HAP-1 (cell line): ENCODE measurements around the gene CENPT.

Experiments used
- DNase-seq, 2 experiments: peaks; one replicate each; pipeline ENCODE4 v3.0.0-alpha.2; 2016 to 2020; ENCODE audit warnings: low spot score in 2 of 2
- H3K27me3 ChIP-seq: fragments of 250-450 bp; sonication (Bioruptor Pico); 2 replicates; pipeline ENCODE4 v1.5.1; 2020; ENCODE audit warnings: low read depth, mild to moderate bottlenecking, moderate library complexity
- H3K36me3 ChIP-seq: fragments of 250-450 bp; sonication (Bioruptor Pico); replicated peaks from 2 replicates; pipeline ENCODE4 v1.5.1; 2020; ENCODE audit warnings: mild to moderate bottlenecking
- H3K4me1 ChIP-seq: fragments of 250-450 bp; sonication (Bioruptor Pico); 2 replicates; pipeline ENCODE4 v1.5.1; 2020; ENCODE audit warnings: mild to moderate bottlenecking
- H3K4me3 ChIP-seq: fragments of 250-450 bp; sonication (Bioruptor Pico); 2 replicates; pipeline ENCODE4 v1.5.1; 2020; ENCODE audit warnings: mild to moderate bottlenecking, moderate library complexity
- H3K9me3 ChIP-seq: fragments of 250-450 bp; sonication (Bioruptor Pico); 2 replicates; pipeline ENCODE4 v1.5.1; 2020; ENCODE audit warnings: mild to moderate bottlenecking, moderate library complexity
- in situ Hi-C: fragments of 300-500 bp; cut with MboI; formaldehyde crosslinking; loops from 3 replicates; pipeline ENCODE4 v1.14.3; 2020; ENCODE audit warnings: low sequenced_read_pairs, inconsistent platforms, mixed read lengths

Gene CENPT

GRCh38 chr16:67833415-67834241 lies 13.9 kb downstream of the CENPT start:
- no peaks in the 10 kb centered on the region for H3K27me3 ChIP-seq
- H3K4me3 ChIP-seq, result peak overlapping the region; percentile 84
- in situ Hi-C loops, result no loop called here
- H3K4me1 ChIP-seq, result peaks cover 8% of the 10 kb centered on the region; the same call in 1 of the 2 replicates
- no peaks in the 10 kb centered on the region for H3K9me3 ChIP-seq
- peak; percentile 91 to 97 for DNase-seq
- H3K36me3 ChIP-seq, result peaks cover 37% of the 10 kb centered on the region

DNA sequence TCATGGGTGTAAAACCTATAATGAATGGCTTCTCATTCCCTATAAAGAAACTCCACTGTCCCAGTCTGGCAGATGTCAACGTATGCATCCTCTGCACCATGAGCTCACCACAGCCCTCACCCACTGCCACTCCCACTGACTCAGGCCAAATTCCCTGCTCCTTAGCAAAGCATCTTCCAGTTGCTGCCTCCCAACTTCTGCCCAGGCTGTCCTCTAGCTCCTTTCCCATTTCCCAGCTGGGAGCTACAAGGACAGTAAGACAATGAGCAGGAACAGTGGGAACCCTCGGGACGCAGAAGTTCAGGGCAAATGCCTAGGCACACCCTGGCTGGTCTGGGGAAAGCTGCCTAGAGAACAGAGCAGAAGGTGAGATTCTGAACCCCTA lies 14.5 kb downstream of the CENPT start:
- in situ Hi-C loops, result no loop called here
- H3K36me3 ChIP-seq, result peaks cover 42% of the 10 kb centered on the region
- peak in 1 of 2 experiments; percentile 32 for DNase-seq
- H3K4me3 ChIP-seq, result peak overlapping the region; percentile 84
- no peaks in the 10 kb centered on the region for H3K9me3 ChIP-seq
- no peaks in the 10 kb centered on the region for H3K27me3 ChIP-seq
- H3K4me1 ChIP-seq, result peaks cover 8% of the 10 kb centered on the region; the same call in 1 of the 2 replicates

DNA sequence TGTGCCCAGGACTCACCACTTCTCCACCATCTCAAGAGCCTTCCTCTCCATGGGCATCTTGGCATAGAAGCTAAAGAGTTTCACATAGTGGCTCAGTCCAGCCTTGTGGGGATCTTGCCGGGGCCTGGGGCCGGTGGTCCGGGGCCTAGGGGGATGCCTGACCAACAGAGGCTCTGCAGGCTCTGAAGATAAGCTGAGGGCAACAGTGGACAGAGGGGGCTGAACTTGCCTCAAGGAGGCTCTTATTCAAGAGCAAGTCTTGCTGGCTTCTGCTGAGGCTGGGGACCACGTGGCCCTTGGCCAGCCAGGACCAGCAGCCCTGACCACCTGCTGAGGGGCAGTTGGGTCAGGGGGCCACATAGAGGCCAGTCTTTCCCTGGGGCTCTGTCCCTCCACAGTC lies 18.8 kb downstream of the CENPT start:
- H3K36me3 ChIP-seq, result peaks cover 61% of the 10 kb centered on the region

DNA sequence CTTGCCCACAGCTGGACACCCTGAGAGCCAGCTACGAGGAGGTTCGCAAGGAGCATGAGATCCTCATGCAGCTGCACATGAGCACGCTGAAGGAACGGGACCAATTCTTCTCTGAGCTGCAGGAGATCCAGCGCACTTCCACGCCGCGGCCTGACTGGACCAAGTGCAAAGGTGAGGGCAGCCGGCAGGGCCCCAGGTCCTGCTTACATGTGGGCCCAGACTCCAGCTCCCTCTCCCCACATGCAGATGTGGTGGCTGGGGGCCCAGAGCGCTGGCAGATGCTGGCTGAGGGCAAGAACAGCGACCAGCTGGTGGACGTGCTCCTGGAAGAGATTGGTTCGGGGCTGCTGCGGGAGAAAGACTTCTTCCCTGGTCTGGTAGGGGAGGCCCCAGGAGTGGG lies 21.6 kb downstream of the CENPT start:
- Histone ChIP-seq H3K9me3 (no peaks in the 10 kb centered on the region), H3K4me1 (no peaks in the 10 kb centered on the region), H3K27me3 (no peaks in the 10 kb centered on the region), H3K4me3 (no peak overlapping the region), H3K36me3 (peaks cover 47% of the 10 kb centered on the region)
- DNase-seq, result no peak
- in situ Hi-C loops, result no loop called here

More for the DNA sequence above, 18.8 kb downstream of the CENPT start:
- Histone ChIP-seq H3K4me3 (no peak overlapping the region), H3K27me3 (no peaks in the 10 kb centered on the region), H3K9me3 (no peaks in the 10 kb centered on the region), H3K4me1 (peaks cover 5% of the 10 kb centered on the region; the same call in 1 of the 2 replicates)
- no peak for DNase-seq
- in situ Hi-C loops, result no loop called here

DNA sequence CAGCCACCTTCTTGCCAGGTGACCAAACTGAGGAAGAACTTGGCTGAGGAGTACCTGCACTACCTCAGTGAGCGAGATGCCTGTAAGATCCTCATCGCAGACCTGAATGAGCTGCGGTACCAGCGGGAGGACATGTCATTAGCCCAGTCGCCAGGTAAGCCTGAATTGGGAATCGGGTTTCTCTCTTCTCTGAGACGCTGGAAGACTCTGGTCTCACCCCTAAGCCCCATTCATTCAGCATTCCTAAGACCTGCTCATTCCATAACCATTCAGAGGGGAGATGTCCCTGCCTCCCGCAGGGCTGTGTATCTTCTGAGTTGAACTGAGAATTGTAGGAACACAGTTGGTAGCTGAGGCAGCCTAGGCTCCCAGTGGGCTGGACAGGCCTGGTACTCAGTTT lies 22.4 kb downstream of the CENPT start:
- no peaks in the 10 kb centered on the region for H3K4me1 ChIP-seq
- no peaks in the 10 kb centered on the region for H3K9me3 ChIP-seq
- peaks cover 39% of the 10 kb centered on the region for H3K36me3 ChIP-seq
- in situ Hi-C loops, result no loop called here
- DNase-seq, result no peak
- no peak overlapping the region for H3K4me3 ChIP-seq
- H3K27me3 ChIP-seq, result no peaks in the 10 kb centered on the region

- no peak for DNase-seq
- Histone ChIP-seq H3K9me3 (no peaks in the 10 kb centered on the region), H3K36me3 (peaks cover 15% of the 10 kb centered on the region; the same call in 1 of the 2 replicates), H3K4me1 (no peaks in the 10 kb centered on the region), H3K4me3 (no peak overlapping the region), H3K27me3 (no peaks in the 10 kb centered on the region)
- in situ Hi-C loops, result no loop called here
Observed at GRCh38 chr16:67822511-67822910, 25.0 kb downstream of the CENPT start.

DNA sequence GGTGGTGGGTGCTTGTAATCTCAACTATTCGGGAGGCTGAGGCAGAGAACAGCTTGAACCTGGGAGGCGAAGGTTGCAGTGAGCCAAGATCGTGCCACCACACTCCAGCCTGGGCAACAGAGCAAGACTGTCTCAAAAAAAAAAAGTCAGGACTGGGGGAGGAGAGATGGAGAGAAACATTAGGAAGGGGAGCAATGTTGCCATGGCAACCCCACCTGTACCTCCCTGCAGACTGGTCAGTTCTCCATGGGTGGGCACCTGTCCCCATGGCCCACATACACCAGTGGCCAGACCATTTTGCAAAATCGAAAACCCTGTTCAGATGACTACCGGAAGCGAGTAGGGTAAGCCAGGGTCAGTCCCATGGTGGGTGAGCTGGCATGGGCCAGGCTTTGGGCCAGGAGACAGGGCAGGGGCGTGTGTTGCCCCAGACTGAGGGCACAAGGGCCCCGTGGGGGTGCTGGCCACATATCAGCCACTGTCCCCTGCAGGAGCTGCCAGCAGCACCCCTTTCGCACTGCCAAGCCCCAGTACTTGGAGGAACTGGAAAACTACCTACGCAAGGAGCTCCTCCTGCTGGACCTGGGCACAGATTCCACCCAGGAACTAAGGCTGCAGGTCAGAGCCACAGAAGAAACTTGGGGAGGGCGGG lies 26.8 kb downstream of the CENPT start:
- no peaks in the 10 kb centered on the region for H3K9me3 ChIP-seq
- no peaks in the 10 kb centered on the region for H3K27me3 ChIP-seq
- no peaks in the 10 kb centered on the region for H3K4me1 ChIP-seq
- no peaks in the 10 kb centered on the region for H3K36me3 ChIP-seq
- no peak for DNase-seq
- in situ Hi-C loops, result no loop called here
- no peak overlapping the region for H3K4me3 ChIP-seq

GRCh38 chr16:67814567-67814966 lies 32.9 kb downstream of the CENPT start:
- Histone ChIP-seq H3K27me3 (no peaks in the 10 kb centered on the region), H3K36me3 (no peaks in the 10 kb centered on the region), H3K4me3 (no peak overlapping the region), H3K9me3 (no peaks in the 10 kb centered on the region), H3K4me1 (no peaks in the 10 kb centered on the region)
- no peak for DNase-seq
- in situ Hi-C loops, result no loop called here

DNA sequence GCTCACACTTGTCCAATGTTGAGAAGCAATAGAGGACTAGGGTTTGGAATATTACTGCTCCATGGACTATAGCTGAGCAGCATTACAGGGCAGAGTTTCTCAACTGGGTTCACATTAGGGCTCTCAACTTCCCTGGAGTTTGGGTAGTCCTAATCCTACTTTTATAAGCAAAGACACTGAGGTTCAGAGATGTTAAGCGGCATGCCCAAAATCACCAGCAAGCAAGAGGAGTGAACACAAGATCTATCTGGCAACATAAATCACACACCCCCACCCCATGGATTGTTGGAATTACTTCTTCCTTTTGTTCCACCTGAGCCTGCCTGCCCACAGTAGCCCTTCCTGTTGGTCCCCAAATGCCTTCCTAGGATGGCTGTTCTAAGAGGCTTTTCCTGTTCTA lies 35.6 kb downstream of the CENPT start:
- Histone ChIP-seq H3K4me1 (no peaks in the 10 kb centered on the region), H3K9me3 (no peaks in the 10 kb centered on the region), H3K4me3 (no peak overlapping the region), H3K27me3 (no peaks in the 10 kb centered on the region), H3K36me3 (no peaks in the 10 kb centered on the region)
- in situ Hi-C loops, result no loop called here
- no peak for DNase-seq

- H3K36me3 ChIP-seq, result peaks cover 6% of the 10 kb centered on the region; the same call in 1 of the 2 replicates
- peaks cover 8% of the 10 kb centered on the region for H3K4me1 ChIP-seq
- in situ Hi-C loops, result no loop called here
- H3K4me3 ChIP-seq, result peak overlapping the region; percentile 97
- DNase-seq, result peak in 1 of 2 experiments; percentile 27
- H3K9me3 ChIP-seq, result no peaks in the 10 kb centered on the region
- H3K27me3 ChIP-seq, result no peaks in the 10 kb centered on the region
Observed at GRCh38 chr16:67807148-67807682, 40.3 kb downstream of the CENPT start.

DNA sequence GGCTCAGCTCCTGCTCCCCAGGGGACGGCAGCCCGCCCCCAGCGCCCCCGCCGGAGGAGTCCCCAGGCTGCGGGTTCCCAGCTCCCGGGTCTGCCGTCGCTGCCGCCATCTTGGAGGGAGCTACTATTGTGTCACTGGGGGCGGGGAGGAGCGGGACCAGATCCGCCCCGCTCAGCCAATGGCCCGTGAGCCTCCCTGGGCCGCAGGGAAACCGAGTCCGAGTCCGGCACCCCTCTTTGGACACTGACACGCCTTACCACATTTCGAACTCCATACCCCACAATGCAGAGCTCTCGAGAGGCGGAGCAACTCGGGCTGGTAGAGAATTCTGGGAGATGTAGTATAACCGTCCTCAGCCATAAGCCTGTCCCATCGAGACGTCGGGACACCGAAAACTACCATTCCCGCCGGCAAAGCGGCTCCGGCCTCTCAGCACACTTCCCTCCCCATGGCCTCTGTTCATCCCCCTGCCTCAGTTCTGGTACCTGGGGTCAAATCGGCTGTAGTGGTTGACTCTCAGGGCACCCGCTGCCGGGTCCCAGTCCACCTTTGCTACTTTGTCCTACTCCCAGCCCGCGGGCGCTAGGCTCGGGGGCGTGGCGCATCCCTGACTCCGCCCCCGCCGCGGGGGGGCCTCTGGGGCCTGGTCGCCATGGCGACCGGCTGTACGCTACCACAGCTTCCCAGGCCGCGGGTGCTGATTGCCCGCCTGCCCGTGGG lies 40.9 kb downstream of the CENPT start, which contains the start of the genes RANBP10 and TSNAXIP1:
Gene RANBP10 (minus strand): TSS at position 133 of the 720 bp plus-strand sequence. CDS start 24 bp downstream, at position 109.
Gene TSNAXIP1 (plus strand): TSS at position 462 of the 720 bp plus-strand sequence. CDS start 261 bp downstream, outside the sequence.
- H3K27me3 ChIP-seq, result no peaks in the 10 kb centered on the region
- peak within 1 kb of the TSS; percentile 97 for H3K4me3 ChIP-seq
- no peaks in the 10 kb centered on the region for H3K9me3 ChIP-seq
- peaks cover 10% of the 10 kb centered on the region; the same call in 1 of the 2 replicates for H3K36me3 ChIP-seq
- H3K4me1 ChIP-seq, result peaks cover 8% of the 10 kb centered on the region
- in situ Hi-C loops, result no loop called here
- peak; percentile 98 to 100 for DNase-seq

GRCh38 chr16:67805718-67806427 lies 41.6 kb downstream of the CENPT start:
- no peaks in the 10 kb centered on the region for H3K27me3 ChIP-seq
- H3K9me3 ChIP-seq, result no peaks in the 10 kb centered on the region
- peaks cover 8% of the 10 kb centered on the region for H3K4me1 ChIP-seq
- DNase-seq, result no peak
- H3K36me3 ChIP-seq, result peaks cover 12% of the 10 kb centered on the region; the same call in 1 of the 2 replicates
- in situ Hi-C loops, result no loop called here
- peak overlapping the region; percentile 97 for H3K4me3 ChIP-seq
